GM12872 (cell line): ENCODE data around the gene CDK19.

Experiments
- TF ChIP-seq, protein P1 (sequence below): IDR thresholded peaks from 3 replicates; pipeline ENCODE4 v1.5.1; 2011; ENCODE audit warnings: low read depth, mild to moderate bottlenecking, low read length, moderate library complexity; ENCODE audit not compliant: insufficient read depth

Gene CDK19

DNA sequence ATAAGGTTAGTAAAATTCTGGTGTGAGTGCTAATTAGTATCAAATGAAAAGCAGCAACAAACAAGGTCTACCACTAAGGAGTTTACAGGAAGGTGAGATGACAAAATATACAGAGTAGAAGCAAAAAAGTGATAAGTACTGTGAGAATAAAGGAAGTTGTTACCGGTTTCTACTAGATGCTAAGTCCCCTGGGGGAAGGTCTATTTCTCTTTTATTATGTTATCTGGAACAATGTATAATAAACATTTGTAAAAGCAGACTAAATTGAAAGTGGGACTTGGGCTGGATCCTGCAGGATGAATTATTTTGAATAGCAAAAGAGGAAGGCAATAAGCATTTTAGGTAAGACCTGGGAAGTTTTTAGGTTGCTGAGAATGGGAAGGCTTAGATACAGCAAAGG lies 180.2 kb downstream of the CDK19 start:
- TF ChIP-seq, protein P1, sequence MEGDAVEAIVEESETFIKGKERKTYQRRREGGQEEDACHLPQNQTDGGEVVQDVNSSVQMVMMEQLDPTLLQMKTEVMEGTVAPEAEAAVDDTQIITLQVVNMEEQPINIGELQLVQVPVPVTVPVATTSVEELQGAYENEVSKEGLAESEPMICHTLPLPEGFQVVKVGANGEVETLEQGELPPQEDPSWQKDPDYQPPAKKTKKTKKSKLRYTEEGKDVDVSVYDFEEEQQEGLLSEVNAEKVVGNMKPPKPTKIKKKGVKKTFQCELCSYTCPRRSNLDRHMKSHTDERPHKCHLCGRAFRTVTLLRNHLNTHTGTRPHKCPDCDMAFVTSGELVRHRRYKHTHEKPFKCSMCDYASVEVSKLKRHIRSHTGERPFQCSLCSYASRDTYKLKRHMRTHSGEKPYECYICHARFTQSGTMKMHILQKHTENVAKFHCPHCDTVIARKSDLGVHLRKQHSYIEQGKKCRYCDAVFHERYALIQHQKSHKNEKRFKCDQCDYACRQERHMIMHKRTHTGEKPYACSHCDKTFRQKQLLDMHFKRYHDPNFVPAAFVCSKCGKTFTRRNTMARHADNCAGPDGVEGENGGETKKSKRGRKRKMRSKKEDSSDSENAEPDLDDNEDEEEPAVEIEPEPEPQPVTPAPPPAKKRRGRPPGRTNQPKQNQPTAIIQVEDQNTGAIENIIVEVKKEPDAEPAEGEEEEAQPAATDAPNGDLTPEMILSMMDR: no peak

GRCh38 chr6:110633731-110634213 lies 181.5 kb downstream of the CDK19 start:
- TF ChIP-seq, protein P1: no peak

GRCh38 chr6:110629153-110629552 lies 186.1 kb downstream of the CDK19 start:
- TF ChIP-seq, protein P1: no peak

DNA sequence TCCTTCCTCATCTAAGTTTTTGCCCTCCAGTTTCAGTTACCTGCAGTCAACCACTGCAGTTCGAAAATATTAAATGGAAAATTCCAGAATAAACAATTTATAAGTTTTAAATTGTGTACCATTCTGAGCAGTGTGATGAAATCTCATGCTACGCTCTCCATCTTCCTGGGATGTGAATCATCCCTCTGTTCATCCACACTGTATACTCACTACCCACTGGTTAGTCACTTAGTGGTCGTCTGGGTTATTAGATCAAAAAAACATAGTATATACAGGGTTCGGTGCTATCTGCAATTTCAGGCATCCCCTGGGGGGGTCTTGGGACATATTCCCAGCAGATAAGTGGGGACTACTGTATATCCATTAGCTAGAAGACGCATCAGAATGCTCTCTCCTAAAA lies 186.9 kb downstream of the CDK19 start:
- TF ChIP-seq, protein P1: no peak

DNA sequence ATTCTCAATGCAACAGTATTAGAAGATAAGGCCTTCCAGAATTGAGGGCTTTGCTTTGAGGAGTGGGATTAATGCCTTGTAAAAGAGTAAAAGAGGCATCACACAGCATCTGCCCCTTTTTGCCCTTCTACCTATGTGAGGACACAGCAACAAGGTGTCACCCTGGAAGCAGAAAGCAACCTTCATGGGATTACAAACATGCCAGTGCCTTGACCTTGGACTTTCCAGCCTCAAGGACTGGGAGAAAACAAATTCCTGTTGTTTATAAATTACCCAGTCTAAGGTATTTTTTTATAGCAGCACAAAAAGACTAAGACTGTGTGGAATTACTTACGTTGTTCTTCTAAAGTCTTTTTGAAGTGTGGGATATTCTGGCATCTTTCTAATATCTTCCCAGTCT lies 188.8 kb downstream of the CDK19 start:
- TF ChIP-seq, protein P1: no peak

DNA sequence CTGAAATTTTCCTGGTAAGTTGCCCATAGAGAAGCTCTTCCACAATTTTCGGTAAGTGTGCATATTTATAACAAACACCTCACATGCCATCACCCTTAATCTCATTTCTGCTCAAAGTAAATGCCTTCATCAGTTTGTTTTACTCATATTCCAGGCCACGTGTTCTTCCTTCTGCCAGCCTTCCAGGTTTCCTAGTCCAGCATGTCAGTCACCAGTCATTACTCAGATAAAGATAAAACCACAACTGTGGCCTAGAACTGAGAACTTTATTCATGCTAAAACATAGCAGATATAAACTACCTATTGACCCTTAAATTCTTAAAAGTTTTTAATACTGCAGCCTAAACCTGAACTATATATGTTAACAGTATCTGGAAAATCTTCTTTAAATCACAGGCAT lies 189.4 kb downstream of the CDK19 start:
- TF ChIP-seq, protein P1: no peak

DNA sequence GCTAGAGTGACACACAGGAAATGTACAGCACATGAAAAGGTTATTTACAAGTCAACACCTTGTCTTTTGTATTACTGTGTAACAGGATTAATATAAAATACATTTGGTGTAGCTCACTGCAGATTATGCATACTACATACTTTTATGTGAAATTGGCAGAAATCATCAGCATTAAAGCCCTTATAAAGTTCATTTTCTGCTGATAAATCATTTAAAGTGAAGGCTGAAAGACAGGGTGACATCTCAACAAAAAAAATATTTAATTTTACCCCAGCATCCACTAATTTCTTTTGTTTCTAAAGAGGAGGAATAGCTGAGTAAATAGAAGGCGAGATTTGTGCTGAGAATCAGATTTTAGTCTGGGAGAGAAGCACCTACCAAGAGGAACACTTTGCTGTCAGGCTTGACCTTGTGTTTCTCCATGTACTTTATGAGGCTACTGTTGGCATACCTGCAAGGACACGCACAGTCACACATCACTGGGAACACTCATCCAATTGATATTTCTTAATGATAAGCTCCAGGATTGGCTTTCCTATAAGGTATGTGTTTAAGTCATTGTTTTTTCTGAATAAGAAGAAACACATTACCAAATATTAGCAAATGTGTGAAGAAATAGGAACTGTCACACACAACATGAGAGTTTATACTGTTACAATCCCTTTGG lies 192.2 kb downstream of the CDK19 start:
- TF ChIP-seq, protein P1: no peak
